Activated CD4-positive, alpha-beta T cell treated with anti-CD3 and anti-CD28 coated beads for 36 hours (primary cell): ENCODE data around the gene CHST11. TPM values are rescaled to one million over a fixed set of nuclear protein-coding genes. Genes with fewer than 3 reads are reported as not detected.

Experiments
- ATAC-seq: fragments of 200-7000 bp; cut with Tn5 transposase; one replicate; pipeline ENCODE4 v1.10.0; 2021; ENCODE audit warnings: mild to moderate bottlenecking, moderate library complexity
- CTCF ChIA-PET: fragments of 350-600 bp; sonication (Branson Sonifier 250); formaldehyde crosslinking; loops from one replicate; lab custom pipeline; 2021; ENCODE audit warnings: antibody characterized with exemption; lab: Charles Lee
- POLR2A ChIA-PET: fragments of 350-600 bp; sonication (Branson Sonifier 250); formaldehyde crosslinking; loops from one replicate; lab custom pipeline; 2021; ENCODE audit warnings: antibody characterized with exemption, inconsistent platforms; lab: Charles Lee
- DNase-seq: peaks from one replicate; pipeline ENCODE4 v3.0.0-alpha.2; 2020
- H3K27ac Mint-ChIP-seq: one replicate; pipeline ENCODE4 v1.8.0; 2021; ENCODE audit warnings: mixed read lengths
- H3K27me3 Mint-ChIP-seq: one replicate; pipeline ENCODE4 v1.8.0; 2021; ENCODE audit warnings: mixed read lengths
- H3K36me3 Mint-ChIP-seq: one replicate; pipeline ENCODE4 v1.8.0; 2021; ENCODE audit warnings: low read depth, mixed read lengths
- H3K4me1 Mint-ChIP-seq: one replicate; pipeline ENCODE4 v1.8.0; 2021; ENCODE audit warnings: mixed read lengths
- H3K4me3 Mint-ChIP-seq: one replicate; pipeline ENCODE4 v1.8.0; 2021; ENCODE audit warnings: mild to moderate bottlenecking, moderate library complexity, mixed read lengths
- H3K9me3 Mint-ChIP-seq: one replicate; pipeline ENCODE4 v1.8.0; 2021; ENCODE audit warnings: low read depth, mixed read lengths
- intact Hi-C, 2 experiments: fragments of 100-400 bp; cut with DNase I in 1 of 2; cut with micrococcal nuclease in 1 of 2; formaldehyde crosslinking; loops; one replicate each; pipeline versions ENCODE4 v1.14.2 to v1.15.1; 2022 to 2024; cut with DNase I, micrococcal nuclease
- total RNA-seq, 2 experiments: library from RNA; stranded (reverse); gene quantifications; one replicate each; pipeline ENCODE4 v1.2.3, GENCODE V29; 2021

The CHST11 gene
- total RNA-seq, 2 experiments from 2014 or later = 33.3 to 33.6 TPM

DNA sequence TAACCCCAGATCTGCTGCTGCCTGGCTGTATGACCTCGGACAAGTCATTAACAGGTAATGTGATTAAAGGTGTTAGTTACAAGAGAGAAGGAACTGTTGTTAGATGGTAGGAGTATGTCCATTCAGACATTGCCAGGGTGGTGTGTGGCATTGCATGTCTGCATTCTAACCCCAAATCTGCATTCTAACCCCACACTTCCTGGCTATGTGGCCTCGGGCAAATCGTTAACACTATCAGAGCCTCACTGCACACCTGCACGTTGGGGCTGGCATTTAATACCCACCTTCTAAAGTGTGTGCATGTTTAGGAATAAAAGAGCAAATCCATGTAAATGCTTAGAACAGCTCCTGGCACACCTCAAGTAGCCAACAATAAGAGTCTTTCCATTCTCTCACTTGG is 46.4 kb downstream of the CHST11 start:
- Mint-ChIP-seq H3K27me3 (no peaks in the 10 kb centered on the region), H3K27ac (no peak overlapping the region), H3K4me3 (no peak overlapping the region), H3K36me3 (no peaks in the 10 kb centered on the region), H3K4me1 (peaks cover 81% of the 10 kb centered on the region), H3K9me3 (no peaks in the 10 kb centered on the region)
- DNase-seq (no peak), ATAC-seq (no peak)
- CTCF ChIA-PET = interaction anchor here (0.6 kb wide), 2 partner anchors 44 to 594 kb away, joined by 3 read pairs; no protein-coding TSS in a partner anchor
- intact Hi-C loops = no loop called here
- POLR2A ChIA-PET = interaction anchor here (1.5 kb wide), 1 partner anchor 9 kb away, joined by 5 read pairs; no protein-coding TSS in a partner anchor

DNA sequence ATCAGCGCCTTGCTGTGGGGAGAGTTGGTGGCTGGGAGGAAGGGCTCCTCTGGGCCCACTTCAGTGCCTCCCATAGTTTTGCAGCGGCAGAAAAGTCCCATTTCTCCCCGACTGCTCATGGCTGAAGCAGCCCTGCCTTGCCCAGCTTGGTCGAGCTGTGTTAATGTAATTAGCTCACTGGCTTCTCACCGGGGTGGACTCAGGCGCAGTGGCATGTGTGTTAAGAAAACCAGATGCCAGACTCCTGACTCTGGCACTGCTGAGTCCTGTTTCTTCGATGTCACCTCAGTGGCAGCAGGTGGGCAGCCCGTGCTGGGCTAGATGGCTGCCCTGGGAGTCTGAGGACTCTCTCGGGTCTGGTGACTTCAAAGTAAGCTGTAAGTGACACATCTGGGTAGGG is 47.4 kb downstream of the CHST11 start:
- intact Hi-C loops = no loop called here
- Mint-ChIP-seq H3K27ac (no peak overlapping the region), H3K27me3 (no peaks in the 10 kb centered on the region), H3K4me3 (no peak overlapping the region), H3K36me3 (peaks cover 7% of the 10 kb centered on the region), H3K9me3 (peaks cover 6% of the 10 kb centered on the region), H3K4me1 (peaks cover 80% of the 10 kb centered on the region)
- DNase-seq = no peak
- no peak for ATAC-seq
- ChIA-PET CTCF (no interaction called here), POLR2A (interaction anchor here (1.5 kb wide), 1 partner anchor 10 kb away, joined by 5 read pairs; no protein-coding TSS in a partner anchor)

- CTCF ChIA-PET = interaction anchor here (0.6 to 1.3 kb wide), 4 partner anchors 10 to 305 kb away, joined by 3 read pairs; no protein-coding TSS in a partner anchor
- no peak for DNase-seq
- H3K4me1 Mint-ChIP-seq = peaks cover 80% of the 10 kb centered on the region
- POLR2A ChIA-PET = no interaction called here
- no peaks in the 10 kb centered on the region for H3K27me3 Mint-ChIP-seq
- peaks cover 6% of the 10 kb centered on the region for H3K9me3 Mint-ChIP-seq
- peaks cover 7% of the 10 kb centered on the region for H3K36me3 Mint-ChIP-seq
- peak; percentile 46 for ATAC-seq
- no peak overlapping the region for H3K4me3 Mint-ChIP-seq
- no peak overlapping the region for H3K27ac Mint-ChIP-seq
- intact Hi-C loops = no loop called here
These were observed 48.5 kb downstream of the CHST11 start for GRCh38 chr12:104505095-104505818.

DNA sequence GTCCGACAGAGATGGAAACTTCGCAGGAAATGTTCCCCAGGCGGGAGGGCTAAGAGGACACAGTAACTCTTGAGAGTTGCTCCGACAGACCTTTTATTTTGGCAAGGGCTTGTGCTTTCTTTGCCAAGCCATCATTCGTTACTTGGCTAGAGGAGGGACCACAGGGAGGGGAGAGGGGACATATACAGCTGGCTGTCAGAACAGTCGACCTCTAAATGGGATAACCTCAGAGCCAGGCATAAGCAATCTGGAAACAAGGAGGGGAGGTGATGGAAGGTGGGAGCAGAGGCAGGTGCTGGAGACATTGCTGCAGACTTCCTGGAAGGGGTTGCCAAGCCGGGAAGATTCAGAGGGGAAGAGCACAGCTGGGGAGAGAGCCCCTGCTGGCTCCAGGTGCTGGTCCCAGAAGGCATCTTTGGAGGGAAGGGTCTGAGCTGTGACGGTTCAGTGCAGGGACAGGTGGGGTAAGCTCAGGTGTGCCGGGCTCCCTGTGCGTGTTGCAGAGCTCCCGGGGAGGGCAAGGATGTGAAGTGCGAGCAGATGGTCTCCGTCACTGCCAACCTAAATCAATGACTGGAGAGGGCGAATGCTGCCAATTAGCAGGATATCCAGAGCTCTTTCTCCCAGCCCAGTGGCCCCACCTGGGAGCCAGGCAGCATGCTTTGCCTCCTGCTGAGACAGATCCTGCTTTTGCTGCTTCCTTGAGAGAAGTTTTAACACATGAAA is 50.1 kb downstream of the CHST11 start:
- Mint-ChIP-seq H3K9me3 (peaks cover 6% of the 10 kb centered on the region), H3K27me3 (no peaks in the 10 kb centered on the region), H3K4me1 (peaks cover 74% of the 10 kb centered on the region), H3K36me3 (peaks cover 7% of the 10 kb centered on the region), H3K4me3 (no peak overlapping the region), H3K27ac (no peak overlapping the region)
- ChIA-PET POLR2A (no interaction called here), CTCF (interaction anchor here (0.7 kb wide), 1 partner anchor 22 kb away, joined by 3 read pairs; no protein-coding TSS in a partner anchor)
- ATAC-seq (no peak), DNase-seq (no peak)
- intact Hi-C loops = no loop called here

DNA sequence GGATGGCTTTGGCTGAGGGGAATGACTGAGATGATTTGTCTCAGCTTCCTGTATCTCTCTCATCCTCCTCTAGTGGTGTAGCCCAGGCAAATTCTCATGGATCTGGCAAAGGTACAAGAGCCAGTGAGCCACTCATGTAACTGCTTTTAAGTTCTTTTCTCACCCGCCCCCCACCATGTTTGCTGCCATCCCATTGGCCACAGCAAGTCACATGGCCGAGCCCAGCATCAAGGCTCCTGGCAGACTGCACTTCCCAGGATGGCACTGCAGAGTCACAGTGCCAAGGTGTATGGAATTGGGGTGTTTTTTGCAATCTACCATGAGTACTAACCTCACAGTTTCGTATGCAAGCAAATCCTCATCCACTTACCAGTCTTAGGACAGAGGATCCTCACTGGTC is 50.9 kb downstream of the CHST11 start:
- Mint-ChIP-seq H3K9me3 (peaks cover 6% of the 10 kb centered on the region), H3K4me1 (peaks cover 68% of the 10 kb centered on the region), H3K36me3 (peaks cover 9% of the 10 kb centered on the region), H3K4me3 (no peak overlapping the region), H3K27me3 (no peaks in the 10 kb centered on the region), H3K27ac (no peak overlapping the region)
- intact Hi-C loops = no loop called here
- ChIA-PET CTCF (interaction anchor here (1.0 kb wide), 1 partner anchor 8 kb away, joined by 4 read pairs; no protein-coding TSS in a partner anchor), POLR2A (no interaction called here)
- ATAC-seq (no peak), DNase-seq (no peak)

DNA sequence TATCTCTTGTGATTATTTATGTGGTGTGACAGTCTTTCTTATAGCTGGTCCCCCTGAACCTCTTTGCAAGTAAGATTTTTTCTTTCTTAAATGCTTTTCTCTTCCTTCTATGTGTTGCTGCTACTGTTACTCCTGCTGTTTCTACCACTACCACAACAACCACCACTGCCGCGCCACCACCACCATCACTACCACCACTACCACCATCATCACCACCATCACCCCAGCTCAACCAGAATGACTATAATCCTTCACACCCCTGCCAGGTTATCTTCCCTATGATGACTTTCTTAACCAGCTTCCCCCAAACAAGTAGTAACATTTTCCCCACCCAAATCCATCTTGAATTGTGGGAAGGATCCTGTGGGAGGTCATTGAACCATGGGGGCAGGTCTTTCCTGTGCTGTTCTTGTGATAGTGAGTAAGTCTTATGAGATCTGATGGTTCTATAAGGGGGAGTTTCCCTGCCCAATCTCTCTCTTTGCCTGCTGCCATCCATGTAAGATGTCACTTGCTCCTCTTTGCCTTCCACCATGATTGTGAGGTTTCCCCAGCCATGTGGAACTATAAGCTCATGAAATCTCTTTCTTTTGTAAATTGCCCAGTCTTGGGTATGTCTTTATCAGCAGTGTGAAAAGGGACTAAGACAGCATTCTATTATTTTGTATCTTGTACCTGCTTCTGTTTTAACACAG is 52.2 kb downstream of the CHST11 start:
- Mint-ChIP-seq H3K27me3 (no peaks in the 10 kb centered on the region), H3K4me3 (no peak overlapping the region), H3K36me3 (peaks cover 9% of the 10 kb centered on the region), H3K27ac (no peak overlapping the region), H3K4me1 (peaks cover 66% of the 10 kb centered on the region), H3K9me3 (peaks cover 6% of the 10 kb centered on the region)
- no peak for DNase-seq
- POLR2A ChIA-PET = no interaction called here
- CTCF ChIA-PET = interaction anchor here (0.6 to 0.9 kb wide), 2 partner anchors 28 to 45 kb away, joined by 3 read pairs; no protein-coding TSS in a partner anchor
- ATAC-seq = peak; percentile 19
- intact Hi-C loops = no loop called here

DNA sequence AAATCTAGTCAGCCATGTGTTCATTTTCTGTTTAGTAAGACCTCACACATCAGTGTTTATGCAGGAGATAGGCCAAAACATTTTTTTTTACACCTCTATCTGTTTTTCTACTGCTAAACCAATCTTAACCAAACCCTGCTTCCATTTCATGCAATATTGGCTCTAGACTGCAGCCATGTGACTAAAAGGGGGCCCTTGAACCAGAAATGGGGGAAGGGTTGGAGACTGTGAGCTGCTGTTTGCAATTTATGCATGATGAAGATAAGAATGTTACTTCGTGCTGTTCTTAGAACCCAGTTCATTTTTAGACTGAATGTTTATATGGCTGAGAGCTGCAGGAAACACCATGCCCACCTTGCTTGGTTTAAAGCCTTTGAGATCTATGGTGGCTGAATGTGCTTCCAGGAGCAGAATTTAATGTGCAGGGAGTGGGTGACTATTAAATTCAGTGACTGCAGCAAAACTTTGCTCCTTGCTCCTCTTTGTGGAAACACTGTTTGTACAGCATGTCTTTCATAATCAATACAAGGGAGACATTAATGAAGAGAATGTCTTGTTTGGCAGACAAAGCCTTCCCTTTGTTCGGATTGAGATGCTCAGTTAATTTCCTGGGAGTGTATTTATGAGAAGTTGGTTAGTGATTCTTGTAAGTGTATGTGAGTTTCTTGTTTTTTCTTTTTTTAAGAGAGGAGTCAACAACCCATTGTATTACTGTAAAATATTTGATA is 53.6 kb downstream of the CHST11 start:
- DNase-seq (no peak), ATAC-seq (no peak)
- Mint-ChIP-seq H3K27me3 (no peaks in the 10 kb centered on the region), H3K36me3 (peaks cover 12% of the 10 kb centered on the region), H3K27ac (peak overlapping the region; percentile 11), H3K4me3 (no peak overlapping the region), H3K4me1 (peaks cover 55% of the 10 kb centered on the region), H3K9me3 (peaks cover 6% of the 10 kb centered on the region)
- ChIA-PET POLR2A (no interaction called here), CTCF (no interaction called here)
- intact Hi-C loops = no loop called here

- CTCF ChIA-PET = no interaction called here
- H3K4me3 Mint-ChIP-seq = no peak overlapping the region
These were observed 54.2 kb downstream of the CHST11 start for GRCh38 chr12:104510873-104511440.

DNA sequence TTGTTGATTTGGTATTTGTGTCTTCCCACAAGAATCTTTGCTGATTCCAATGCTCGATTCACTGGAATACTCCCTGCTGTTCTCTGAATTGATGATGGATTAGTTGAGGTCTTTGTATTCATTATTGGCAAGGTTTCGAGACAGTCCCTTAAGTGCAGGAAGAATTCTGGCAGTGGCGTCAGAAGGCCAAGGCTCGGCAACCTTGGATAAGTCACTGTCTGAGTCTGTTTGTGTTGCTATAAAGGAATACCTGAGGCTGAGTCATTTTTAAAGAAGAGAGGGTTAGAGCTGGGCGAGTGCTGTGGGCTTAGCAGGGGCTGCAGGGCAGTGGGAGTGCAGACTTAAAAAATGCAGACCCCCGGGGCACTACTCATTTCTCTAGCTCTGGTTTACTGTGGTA is 56.9 kb downstream of the CHST11 start:
- DNase-seq (no peak), ATAC-seq (no peak)
- H3K27ac Mint-ChIP-seq = no peak overlapping the region
- peaks cover 10% of the 10 kb centered on the region for H3K36me3 Mint-ChIP-seq
- peaks cover 5% of the 10 kb centered on the region for H3K9me3 Mint-ChIP-seq
- intact Hi-C loops = no loop called here
- no peak overlapping the region for H3K4me3 Mint-ChIP-seq
- CTCF ChIA-PET = interaction anchor here (1.2 kb wide), 1 partner anchor 132 kb away, joined by 3 read pairs; no protein-coding TSS in a partner anchor
- no peaks in the 10 kb centered on the region for H3K27me3 Mint-ChIP-seq
- peaks cover 53% of the 10 kb centered on the region for H3K4me1 Mint-ChIP-seq
- POLR2A ChIA-PET = no interaction called here

More at GRCh38 chr12:104510873-104511440, 54.2 kb downstream of the CHST11 start:
- Mint-ChIP-seq H3K27ac (no peak overlapping the region), H3K4me1 (peaks cover 54% of the 10 kb centered on the region), H3K27me3 (no peaks in the 10 kb centered on the region), H3K36me3 (peaks cover 12% of the 10 kb centered on the region), H3K9me3 (peaks cover 6% of the 10 kb centered on the region)
- POLR2A ChIA-PET = no interaction called here
- no peak for DNase-seq
- intact Hi-C loops = no loop called here
- no peak for ATAC-seq

GRCh38 chr12:104514092-104514810 is 57.5 kb downstream of the CHST11 start:
- Mint-ChIP-seq H3K4me3 (no peak overlapping the region), H3K4me1 (peaks cover 52% of the 10 kb centered on the region), H3K27me3 (no peaks in the 10 kb centered on the region), H3K27ac (no peak overlapping the region), H3K9me3 (no peaks in the 10 kb centered on the region), H3K36me3 (peaks cover 5% of the 10 kb centered on the region)
- CTCF ChIA-PET = interaction anchor here (0.6 to 1.2 kb wide), 2 partner anchors 112 to 132 kb away, joined by 3 read pairs; no protein-coding TSS in a partner anchor
- ATAC-seq (no peak), DNase-seq (no peak)
- POLR2A ChIA-PET = no interaction called here
- intact Hi-C loops = no loop called here
